CD8-positive, alpha-beta memory T cell (primary cell): ENCODE data around the gene PIGC. TPM values are rescaled to one million over a fixed set of nuclear protein-coding genes. Genes with fewer than 3 reads are reported as not detected.

Experiments used
- CTCF ChIA-PET: fragments of 350-600 bp; sonication (Branson Sonifier 250); formaldehyde crosslinking; loops from one replicate; lab custom pipeline; 2021; ENCODE audit warnings: antibody characterized with exemption; lab: Charles Lee
- POLR2A ChIA-PET: fragments of 350-600 bp; sonication (Branson Sonifier 250); formaldehyde crosslinking; loops from one replicate; lab custom pipeline; 2021; ENCODE audit warnings: antibody characterized with exemption; lab: Charles Lee
- DNase-seq, 5 donors: peaks; one replicate each; pipeline versions ENCODE4 v3.0.0 to v3.0.0-alpha.2; 2020 to 2022; ENCODE audit warnings: mixed read lengths in 1 of 5
- H3K27ac ChIP-seq: one replicate; pipeline ENCODE4 v1.7.0; 2013; ENCODE audit warnings: low read depth, mild to moderate bottlenecking, low read length, moderate library complexity
- H3K27me3 ChIP-seq: 2 replicates; pipeline ENCODE4 v1.7.0; 2013; ENCODE audit warnings: low read length, mild to moderate bottlenecking; ENCODE audit not compliant: insufficient read depth, poor library complexity, severe bottlenecking
- H3K36me3 ChIP-seq: 2 replicates; pipeline ENCODE4 v1.7.0; 2013; ENCODE audit warnings: mild to moderate bottlenecking, low read length, moderate library complexity; ENCODE audit not compliant: insufficient read depth
- H3K4me1 ChIP-seq: 2 replicates; pipeline ENCODE4 v1.7.0; 2013; ENCODE audit warnings: mild to moderate bottlenecking, low read length, moderate library complexity; ENCODE audit not compliant: insufficient read depth
- H3K4me3 ChIP-seq: 2 replicates; pipeline ENCODE4 v1.7.0; 2013; ENCODE audit warnings: mild to moderate bottlenecking, low read length
- H3K9me3 ChIP-seq: 2 replicates; pipeline ENCODE4 v1.7.0; 2013; ENCODE audit warnings: mild to moderate bottlenecking, low read length
- H3K27ac Mint-ChIP-seq, 8 donors: one replicate each; pipeline ENCODE4 v1.8.0; 2020 to 2021; ENCODE audit warnings: mixed read lengths in 8 of 8, mild to moderate bottlenecking in 6 of 8, inconsistent platforms in 3 of 8, moderate library complexity in 3 of 8
- H3K27me3 Mint-ChIP-seq, 2 donors: one replicate each; pipeline ENCODE4 v1.8.0; 2020 to 2021; ENCODE audit warnings: mixed read lengths in 2 of 2, mild to moderate bottlenecking in 1 of 2, moderate library complexity in 1 of 2
- H3K36me3 Mint-ChIP-seq, 3 donors: one replicate each; pipeline ENCODE4 v1.8.0; 2020 to 2021; ENCODE audit warnings: mixed read lengths in 3 of 3, inconsistent platforms in 1 of 3, mild to moderate bottlenecking in 1 of 3
- H3K4me1 Mint-ChIP-seq, 3 donors: one replicate each; pipeline ENCODE4 v1.8.0; 2020 to 2021; ENCODE audit warnings: mixed read lengths in 3 of 3, inconsistent platforms in 1 of 3, mild to moderate bottlenecking in 1 of 3
- H3K4me3 Mint-ChIP-seq, 7 donors: one replicate each; pipeline ENCODE4 v1.8.0; 2020 to 2021; ENCODE audit warnings: mixed read lengths in 7 of 7, mild to moderate bottlenecking in 6 of 7, moderate library complexity in 4 of 7, inconsistent platforms in 2 of 7
- H3K9me3 Mint-ChIP-seq, 5 donors: one replicate each; pipeline ENCODE4 v1.8.0; 2020 to 2022; ENCODE audit warnings: mixed read lengths in 5 of 5, mild to moderate bottlenecking in 3 of 5, moderate library complexity in 2 of 5, inconsistent platforms in 1 of 5
- polyA plus RNA-seq: library from polyadenylated mRNA; unstranded; fragments of 300-500 nt; fragmentation: Illumina TruSeq; gene quantifications from one replicate; pipeline ENCODE4 v1.2.3, GENCODE V29; 2021
- total RNA-seq, 2 experiments: library from RNA; stranded (reverse); gene quantifications; one replicate each; pipeline ENCODE4 v1.2.3, GENCODE V29; 2021

The PIGC gene
- total and polyA plus RNA-seq, 3 experiments from 2014 or later, result 26.4 to 88.5 (median 27.8) TPM

- H3K36me3 Mint-ChIP-seq, result peaks cover 0 to 4% (median 0%) of the 10 kb centered on the region in 3 donors
- H3K27ac Mint-ChIP-seq, result no peak overlapping the region
- no peak for DNase-seq
- ChIA-PET POLR2A (no interaction called here), CTCF (no interaction called here)
- H3K4me1 Mint-ChIP-seq, result peaks cover 6 to 24% (median 22%) of the 10 kb centered on the region in 3 donors
- Histone ChIP-seq H3K4me3 (no peak overlapping the region), H3K27ac (no peak overlapping the region), H3K4me1 (peaks cover 17% of the 10 kb centered on the region), H3K9me3 (no peaks in the 10 kb centered on the region), H3K36me3 (no peaks in the 10 kb centered on the region), H3K27me3 (no peaks in the 10 kb centered on the region)
- no peak overlapping the region for H3K4me3 Mint-ChIP-seq
- peaks cover 3 to 10% of the 10 kb centered on the region in 2 donors for H3K27me3 Mint-ChIP-seq
- H3K9me3 Mint-ChIP-seq, result peaks cover 0 to 1% (median 0%) of the 10 kb centered on the region in 5 donors
Observed at GRCh38 chr1:172453153-172453545, 9.3 kb upstream of the PIGC start.

- Histone ChIP-seq H3K4me1 (peaks cover 17% of the 10 kb centered on the region), H3K36me3 (no peaks in the 10 kb centered on the region), H3K9me3 (no peaks in the 10 kb centered on the region), H3K4me3 (no peak overlapping the region), H3K27ac (no peak overlapping the region), H3K27me3 (no peaks in the 10 kb centered on the region)
- H3K27ac Mint-ChIP-seq, result no peak overlapping the region
- peaks cover 0 to 4% (median 0%) of the 10 kb centered on the region in 3 donors for H3K36me3 Mint-ChIP-seq
- ChIA-PET POLR2A (no interaction called here), CTCF (interaction anchor here (2.1 kb wide), 1 partner anchor 10 kb away, joined by 7 read pairs; no protein-coding TSS in a partner anchor)
- no peak overlapping the region for H3K4me3 Mint-ChIP-seq
- peaks cover 0 to 1% (median 0%) of the 10 kb centered on the region in 5 donors for H3K9me3 Mint-ChIP-seq
- DNase-seq, result no peak
- H3K4me1 Mint-ChIP-seq, result peaks cover 6 to 24% (median 22%) of the 10 kb centered on the region in 3 donors
- H3K27me3 Mint-ChIP-seq, result peaks cover 3 to 10% of the 10 kb centered on the region in 2 donors
Observed at GRCh38 chr1:172452536-172453152, 8.8 kb upstream of the PIGC start.

GRCh38 chr1:172451002-172451443 lies 7.2 kb upstream of the PIGC start:
- Mint-ChIP-seq H3K4me1 (peaks cover 6 to 24% (median 22%) of the 10 kb centered on the region in 3 donors), H3K9me3 (no peaks in the 10 kb centered on the region), H3K27me3 (peaks cover 0 to 4% of the 10 kb centered on the region in 2 donors), H3K27ac (peak overlapping the region in 1 of 8 donors; percentile 49), H3K36me3 (no peaks in the 10 kb centered on the region), H3K4me3 (peak overlapping the region in 1 of 7 donors; percentile 62)
- no peak for DNase-seq
- Histone ChIP-seq H3K36me3 (no peaks in the 10 kb centered on the region), H3K9me3 (no peaks in the 10 kb centered on the region), H3K4me3 (no peak overlapping the region), H3K4me1 (peaks cover 17% of the 10 kb centered on the region), H3K27me3 (no peaks in the 10 kb centered on the region), H3K27ac (peak overlapping the region; percentile 10)
- ChIA-PET CTCF (interaction anchor here (1.2 to 2.1 kb wide), 3 partner anchors 12 to 277 kb away, joined by 3 to 7 read pairs (median 4); no protein-coding TSS in a partner anchor), POLR2A (no interaction called here)

- H3K4me1 ChIP-seq, result peaks cover 17% of the 10 kb centered on the region
- Mint-ChIP-seq H3K4me3 (peak overlapping the region in 1 of 7 donors; percentile 62), H3K4me1 (peaks cover 6 to 24% (median 22%) of the 10 kb centered on the region in 3 donors), H3K36me3 (no peaks in the 10 kb centered on the region), H3K27me3 (peaks cover 0 to 4% of the 10 kb centered on the region in 2 donors), H3K27ac (peak overlapping the region in 1 of 8 donors; percentile 49), H3K9me3 (no peaks in the 10 kb centered on the region)
- POLR2A ChIA-PET, result no interaction called here
- no peak overlapping the region for H3K4me3 ChIP-seq
- no peaks in the 10 kb centered on the region for H3K36me3 ChIP-seq
- H3K27me3 ChIP-seq, result no peaks in the 10 kb centered on the region
- no peak overlapping the region for H3K27ac ChIP-seq
- DNase-seq, result no peak
- H3K9me3 ChIP-seq, result no peaks in the 10 kb centered on the region
- CTCF ChIA-PET, result interaction anchor here (0.6 to 1.7 kb wide), 4 partner anchors 11 to 339 kb away, joined by 3 to 4 read pairs (median 3); no protein-coding TSS in a partner anchor
Observed at GRCh38 chr1:172450524-172450885, 6.6 kb upstream of the PIGC start.

GRCh38 chr1:172449585-172450523 lies 6.0 kb upstream of the PIGC start:
- CTCF ChIA-PET, result interaction anchor here (0.6 to 1.7 kb wide), 4 partner anchors 11 to 339 kb away, joined by 3 to 4 read pairs (median 3); no protein-coding TSS in a partner anchor
- Histone ChIP-seq H3K36me3 (no peaks in the 10 kb centered on the region), H3K4me3 (peak overlapping the region; percentile 19), H3K27ac (no peak overlapping the region), H3K9me3 (no peaks in the 10 kb centered on the region), H3K27me3 (no peaks in the 10 kb centered on the region), H3K4me1 (peaks cover 17% of the 10 kb centered on the region)
- POLR2A ChIA-PET, result no interaction called here
- Mint-ChIP-seq H3K27ac (peak overlapping the region in 1 of 8 donors; percentile 16), H3K4me3 (peak overlapping the region in 3 of 7 donors; percentile 7 to 62 (median 11)), H3K27me3 (peaks cover 0 to 4% of the 10 kb centered on the region in 2 donors), H3K9me3 (no peaks in the 10 kb centered on the region), H3K36me3 (no peaks in the 10 kb centered on the region), H3K4me1 (peaks cover 6 to 24% (median 22%) of the 10 kb centered on the region in 3 donors)
- DNase-seq, result peak in 2 of 5 donors; percentile 13 to 32

GRCh38 chr1:172448995-172449584 lies 5.2 kb upstream of the PIGC start:
- ChIA-PET POLR2A (no interaction called here), CTCF (no interaction called here)
- H3K36me3 Mint-ChIP-seq, result no peaks in the 10 kb centered on the region
- H3K36me3 ChIP-seq, result no peaks in the 10 kb centered on the region
- no peak overlapping the region for H3K27ac Mint-ChIP-seq
- peaks cover 0 to 2% of the 10 kb centered on the region in 2 donors for H3K27me3 Mint-ChIP-seq
- H3K9me3 ChIP-seq, result no peaks in the 10 kb centered on the region
- H3K4me3 Mint-ChIP-seq, result no peak overlapping the region
- no peaks in the 10 kb centered on the region for H3K27me3 ChIP-seq
- peaks cover 22% of the 10 kb centered on the region for H3K4me1 ChIP-seq
- no peak overlapping the region for H3K27ac ChIP-seq
- no peak for DNase-seq
- H3K9me3 Mint-ChIP-seq, result no peaks in the 10 kb centered on the region
- peaks cover 10 to 29% (median 28%) of the 10 kb centered on the region in 3 donors for H3K4me1 Mint-ChIP-seq
- H3K4me3 ChIP-seq, result no peak overlapping the region

- CTCF ChIA-PET, result no interaction called here
- POLR2A ChIA-PET, result no interaction called here
- H3K36me3 ChIP-seq, result no peaks in the 10 kb centered on the region
- H3K9me3 ChIP-seq, result no peaks in the 10 kb centered on the region
- Mint-ChIP-seq H3K4me1 (peaks cover 21 to 40% (median 38%) of the 10 kb centered on the region in 3 donors), H3K4me3 (no peak overlapping the region), H3K36me3 (peaks cover 0 to 4% (median 0%) of the 10 kb centered on the region in 3 donors), H3K27me3 (peaks cover 0 to 2% of the 10 kb centered on the region in 2 donors), H3K9me3 (no peaks in the 10 kb centered on the region), H3K27ac (no peak overlapping the region)
- no peaks in the 10 kb centered on the region for H3K27me3 ChIP-seq
- H3K4me1 ChIP-seq, result peaks cover 31% of the 10 kb centered on the region
- no peak for DNase-seq
- H3K4me3 ChIP-seq, result no peak overlapping the region
- no peak overlapping the region for H3K27ac ChIP-seq
Observed at GRCh38 chr1:172447641-172448040, 3.8 kb upstream of the PIGC start.
